Measurements from ENCODE around the gene NPTX1. TPM values are rescaled to one million over a fixed set of nuclear protein-coding genes. Genes with fewer than 3 reads are reported as not detected.

Gene NPTX1
- total and polyA plus RNA-seq, 7 donors: 0.25 to 1.3 (median 0.67) TPM

DNA sequence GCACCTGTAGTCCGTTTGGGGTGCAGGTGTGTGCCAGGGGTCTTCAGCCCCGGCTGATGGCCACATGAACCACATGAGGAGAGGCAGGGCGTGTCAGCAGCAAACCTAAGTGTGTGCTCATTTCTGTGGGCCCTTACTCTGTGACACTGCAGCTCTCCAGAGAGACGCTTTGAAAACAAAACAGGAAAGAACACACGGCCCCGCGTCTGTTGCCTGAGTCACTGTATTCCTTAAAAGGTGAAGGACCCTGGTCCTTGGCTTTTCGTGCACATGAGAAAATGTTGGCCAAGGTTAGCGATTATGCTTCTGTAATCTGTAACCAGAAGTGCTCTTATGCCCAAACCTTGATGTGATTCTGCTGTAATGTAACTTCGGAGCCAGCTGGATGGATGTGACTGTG lies 38.9 kb downstream of the NPTX1 start:
- intact Hi-C loops (cut with DNase I): no loop called here
- no peak for TF ChIP-seq CTCF (IDR thresholded peaks at IDR 0.05)
- DNase-seq (no peak), ATAC-seq (no peak)
- H3K9me3 ChIP-seq: no peaks in the 10 kb centered on the region
- H3K27me3 ChIP-seq (ENCODE audit: insufficient read depth in 3 of 3, low read length in 2 of 3): peaks cover 0 to 2% (median 0%) of the 10 kb centered on the region in 3 donors
- H3K4me1 ChIP-seq: no peaks in the 10 kb centered on the region
- WGBS, 3 donors: 80 to 85% (median 83%) methylated on average over 10 of the region's 10 CpGs
- peaks cover 0 to 9% of the 10 kb centered on the region in 2 donors for H3K36me3 ChIP-seq (ENCODE audit: insufficient read depth in 1 of 2, low read depth in 1 of 2)
- no peak overlapping the region for H3K27ac ChIP-seq
- no peak overlapping the region for H3K4me3 ChIP-seq

DNA sequence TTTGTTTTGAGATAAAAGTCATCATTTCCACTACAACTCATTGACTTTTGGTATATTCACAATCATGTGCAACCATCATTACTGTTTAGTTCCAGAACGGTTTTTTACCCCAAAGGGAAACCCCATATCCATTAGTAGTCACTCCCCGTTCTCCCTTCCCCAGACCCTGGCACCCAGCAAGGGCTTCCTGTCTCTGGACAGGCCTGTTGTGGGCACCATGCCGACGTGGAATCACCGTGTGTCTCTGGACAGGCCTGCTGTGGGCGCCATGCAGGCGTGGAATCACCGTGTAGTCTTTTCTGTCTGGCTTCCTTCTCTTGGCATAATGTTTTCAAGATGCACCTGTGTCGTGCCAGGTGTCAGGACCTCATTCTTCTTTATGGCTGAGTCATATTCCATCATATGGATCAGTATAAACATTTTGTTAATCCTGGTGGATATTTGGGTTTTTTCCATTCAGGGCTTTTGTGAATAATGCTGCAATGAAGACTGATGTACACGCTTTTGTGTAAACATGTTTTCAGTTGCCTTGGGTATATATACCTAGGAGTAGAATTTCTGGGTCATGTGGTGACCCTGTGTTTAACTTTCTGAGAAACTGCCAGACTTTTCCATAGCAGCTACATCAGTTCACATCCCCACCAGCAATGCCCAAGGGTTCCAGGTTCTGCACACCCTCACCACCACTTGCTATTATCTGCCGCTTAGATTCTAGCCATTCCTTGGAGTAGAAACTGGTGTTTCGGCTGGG lies 42.3 kb downstream of the NPTX1 start:
- Histone ChIP-seq H3K36me3 (ENCODE audit: insufficient read depth in 1 of 2, low read depth in 1 of 2) (peaks cover 0 to 21% of the 10 kb centered on the region in 2 donors), H3K27ac (no peak overlapping the region), H3K27me3 (ENCODE audit: insufficient read depth in 3 of 3, low read length in 2 of 3) (no peaks in the 10 kb centered on the region), H3K4me3 (no peak overlapping the region), H3K9me3 (no peaks in the 10 kb centered on the region), H3K4me1 (no peaks in the 10 kb centered on the region)
- no peak for ATAC-seq
- no peak for DNase-seq
- intact Hi-C loops (cut with DNase I): loop anchor here in 1 of 2 donors (5.0 kb wide), 1 partner anchor 143 kb away; no protein-coding TSS in a partner anchor
- WGBS, 3 donors: 71 to 79% (median 75%) methylated on average over 12 of the region's 12 CpGs
- no peak for TF ChIP-seq CTCF (IDR thresholded peaks at IDR 0.05)

DNA sequence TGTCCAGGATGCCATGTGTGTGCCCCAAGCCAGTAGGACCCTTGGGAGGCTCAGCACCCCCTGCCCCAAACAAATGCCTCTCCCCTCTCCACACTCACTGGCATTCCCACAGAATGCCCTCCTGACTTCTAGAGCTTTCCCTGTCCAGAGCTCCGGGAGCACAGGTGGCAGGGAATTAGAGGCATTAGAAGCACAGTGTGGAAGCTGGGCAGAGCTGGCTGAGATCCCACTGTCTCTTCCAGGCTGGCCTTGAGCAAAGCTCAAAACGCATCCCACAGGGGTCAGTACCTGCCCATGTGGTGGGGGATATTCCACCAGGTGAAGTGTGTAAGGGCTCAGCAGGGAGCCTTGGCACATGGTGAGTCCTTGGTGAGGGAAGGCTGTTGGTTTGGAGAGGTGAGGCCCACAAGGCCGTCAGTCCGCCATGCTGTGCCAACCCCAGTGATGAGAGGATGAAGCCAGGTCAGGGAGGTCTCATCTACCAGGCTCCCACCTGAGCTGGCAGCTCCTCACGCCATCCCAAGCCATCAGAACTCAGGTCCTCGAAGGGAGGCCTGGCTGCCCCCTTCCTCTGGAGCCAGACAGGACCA lies 43.4 kb downstream of the NPTX1 start:
- TF ChIP-seq CTCF (IDR thresholded peaks at IDR 0.05): no peak

DNA sequence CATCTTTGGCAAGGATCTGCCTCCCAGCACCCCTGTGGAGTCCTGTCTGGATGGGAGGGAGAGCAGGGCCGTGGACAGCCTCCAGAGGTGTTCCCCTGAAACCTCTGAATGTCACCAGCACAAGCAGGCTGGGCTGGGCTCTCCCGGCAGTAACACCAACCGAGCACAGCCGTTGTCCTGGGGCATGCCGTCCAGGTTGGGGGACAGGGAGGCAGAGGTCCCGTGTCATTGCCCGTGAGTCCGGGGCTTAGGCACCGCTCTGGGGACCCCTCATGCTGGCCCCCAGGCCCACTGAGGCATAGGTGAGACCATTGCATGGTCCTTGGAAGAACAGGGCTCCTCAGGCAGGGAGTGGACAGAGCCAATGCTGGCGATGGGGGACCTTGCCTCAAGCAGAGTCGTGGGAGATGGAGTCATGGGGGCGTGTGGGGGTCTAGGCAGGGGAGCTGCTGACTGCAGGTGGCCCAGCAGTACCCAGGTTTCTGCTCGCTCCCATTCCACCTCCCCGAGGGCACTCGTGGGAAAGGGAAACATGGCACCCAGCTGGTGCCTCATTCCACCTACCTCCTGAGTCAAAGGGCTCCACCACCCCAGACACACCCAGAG lies 44.0 kb downstream of the NPTX1 start:
- 73 to 81% (median 78%) methylated on average over 15 of the region's 15 CpGs for WGBS, 3 donors
- intact Hi-C loops (cut with DNase I): loop anchor here in 1 of 2 donors (5.0 kb wide), 1 partner anchor 145 kb away; no protein-coding TSS in a partner anchor
- DNase-seq (peak in 1 of 2 donors; percentile 36), ATAC-seq (no peak)
- Histone ChIP-seq H3K27me3 (ENCODE audit: insufficient read depth in 3 of 3, low read length in 2 of 3) (no peaks in the 10 kb centered on the region), H3K36me3 (ENCODE audit: insufficient read depth in 1 of 2, low read depth in 1 of 2) (peaks cover 0 to 32% of the 10 kb centered on the region in 2 donors), H3K4me3 (no peak overlapping the region), H3K27ac (no peak overlapping the region), H3K4me1 (no peaks in the 10 kb centered on the region), H3K9me3 (no peaks in the 10 kb centered on the region)
- no peak for TF ChIP-seq CTCF (IDR thresholded peaks at IDR 0.05)

More for the DNA sequence above, 43.4 kb downstream of the NPTX1 start:
- H3K9me3 ChIP-seq: no peaks in the 10 kb centered on the region
- H3K27me3 ChIP-seq (ENCODE audit: insufficient read depth in 3 of 3, low read length in 2 of 3): no peaks in the 10 kb centered on the region
- no peak overlapping the region for H3K27ac ChIP-seq
- WGBS, 3 donors: 74 to 83% (median 76%) methylated on average over 6 of the region's 6 CpGs
- H3K4me1 ChIP-seq: no peaks in the 10 kb centered on the region
- H3K36me3 ChIP-seq (ENCODE audit: insufficient read depth in 1 of 2, low read depth in 1 of 2): peaks cover 0 to 31% of the 10 kb centered on the region in 2 donors
- no peak for ATAC-seq
- peak in 1 of 2 donors; percentile 18 for DNase-seq
- intact Hi-C loops (cut with DNase I): loop anchor here in 1 of 2 donors (5.0 kb wide), 1 partner anchor 144 kb away; no protein-coding TSS in a partner anchor
- H3K4me3 ChIP-seq: no peak overlapping the region

All from psoas muscle (tissue), 8 donors.